Measurements from ENCODE around the gene TAP1.

Gene TAP1

GRCh38 chr6:32844839-32845383 is 8.6 kb downstream of the TAP1 start:
- H3K4me3 ChIP-seq (ENCODE audit: low read depth, low read length): peak overlapping the region; percentile 51
- no peak for TF ChIP-seq CTCF (IDR thresholded peaks at IDR 0.05; ENCODE audit: borderline replicate concordance, insufficient read depth, low read depth, low read length)

- TF ChIP-seq CTCF (IDR thresholded peaks at IDR 0.05; ENCODE audit: borderline replicate concordance, insufficient read depth, low read depth, low read length): no peak
- H3K4me3 ChIP-seq (ENCODE audit: low read depth, low read length): peak within 1 kb of the TSS; percentile 67
These were observed 9.3 kb downstream of the TAP1 start, which contains the start of gene PSMB8 for GRCh38 chr6:32843979-32844838. Gene PSMB8 (minus strand): TSS chr6:32844047. CDS start chr6:32843996, 51 bp downstream.

- TF ChIP-seq CTCF (IDR thresholded peaks at IDR 0.05; ENCODE audit: borderline replicate concordance, insufficient read depth, low read depth, low read length): no peak
- H3K4me3 ChIP-seq (ENCODE audit: low read depth, low read length): peak overlapping the region; percentile 67
These were observed 10.0 kb downstream of the TAP1 start for GRCh38 chr6:32843331-32843978.

- H3K4me3 ChIP-seq (ENCODE audit: low read depth, low read length): peak overlapping the region; percentile 67
- TF ChIP-seq CTCF (IDR thresholded peaks at IDR 0.05; ENCODE audit: borderline replicate concordance, insufficient read depth, low read depth, low read length): no peak
These were observed 10.8 kb downstream of the TAP1 start for GRCh38 chr6:32842690-32843089.

GRCh38 chr6:32842021-32842650 is 11.4 kb downstream of the TAP1 start:
- peak overlapping the region; percentile 67 for H3K4me3 ChIP-seq (ENCODE audit: low read depth, low read length)
- no peak for TF ChIP-seq CTCF (IDR thresholded peaks at IDR 0.05; ENCODE audit: borderline replicate concordance, insufficient read depth, low read depth, low read length)

GRCh38 chr6:32840604-32841246 is 12.8 kb downstream of the TAP1 start:
- no peak overlapping the region for H3K4me3 ChIP-seq (ENCODE audit: low read depth, low read length)
- TF ChIP-seq CTCF (IDR thresholded peaks at IDR 0.05; ENCODE audit: borderline replicate concordance, insufficient read depth, low read depth, low read length): no peak
